ENCODE data around the gene ARMC10. TPM values are rescaled to one million over a fixed set of nuclear protein-coding genes. Genes with fewer than 3 reads are reported as not detected.

Gene ARMC10
- total and polyA plus RNA-seq, 3 experiments from 2014 or later: 44.1 to 57.3 (median 56.6) TPM

DNA sequence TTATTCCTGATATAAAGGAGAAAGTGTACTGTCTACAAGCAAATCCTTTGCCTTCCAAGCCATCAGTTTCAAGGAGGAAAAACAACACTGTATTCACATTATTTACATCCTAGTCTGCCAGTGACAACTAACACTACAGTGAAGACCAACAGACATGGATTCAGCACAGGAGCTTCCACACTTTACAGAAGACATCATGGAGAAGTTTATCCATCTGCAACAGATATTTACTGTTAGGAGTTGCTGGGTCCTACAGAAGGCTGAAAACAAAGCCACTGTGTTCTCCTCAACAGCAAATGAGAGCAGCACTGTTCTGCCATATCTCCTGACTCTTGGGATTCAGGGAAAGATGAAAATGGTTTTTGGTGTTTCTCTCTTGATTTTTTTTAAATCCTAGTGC lies 42.1 kb downstream of the ARMC10 start:
- no peak overlapping the region for H3K27ac ChIP-seq (ENCODE audit: low read depth, low read length)
- H3K4me3 Mint-ChIP-seq: no peak overlapping the region
- peaks cover 0 to 5% (median 2%) of the 10 kb centered on the region in 3 donors for H3K4me1 Mint-ChIP-seq
- no peaks in the 10 kb centered on the region for H3K9me3 ChIP-seq (ENCODE audit: low read length)
- no peak overlapping the region for H3K4me3 ChIP-seq (ENCODE audit: low read length)
- no peak overlapping the region for H3K27ac Mint-ChIP-seq
- H3K36me3 Mint-ChIP-seq: peaks cover 21 to 62% (median 25%) of the 10 kb centered on the region in 3 donors
- ChIA-PET POLR2A (no interaction called here), CTCF (no interaction called here)
- no peaks in the 10 kb centered on the region for H3K27me3 ChIP-seq (ENCODE audit: insufficient read depth, low read length, poor library complexity, severe bottlenecking)
- no peaks in the 10 kb centered on the region for H3K4me1 ChIP-seq (ENCODE audit: insufficient read depth, low read length)
- H3K27me3 Mint-ChIP-seq: no peaks in the 10 kb centered on the region
- DNase-seq: no peak
- peaks cover 6% of the 10 kb centered on the region for H3K36me3 ChIP-seq (ENCODE audit: insufficient read depth, low read length)
- peaks cover 0 to 3% (median 0%) of the 10 kb centered on the region in 5 donors for H3K9me3 Mint-ChIP-seq

DNA sequence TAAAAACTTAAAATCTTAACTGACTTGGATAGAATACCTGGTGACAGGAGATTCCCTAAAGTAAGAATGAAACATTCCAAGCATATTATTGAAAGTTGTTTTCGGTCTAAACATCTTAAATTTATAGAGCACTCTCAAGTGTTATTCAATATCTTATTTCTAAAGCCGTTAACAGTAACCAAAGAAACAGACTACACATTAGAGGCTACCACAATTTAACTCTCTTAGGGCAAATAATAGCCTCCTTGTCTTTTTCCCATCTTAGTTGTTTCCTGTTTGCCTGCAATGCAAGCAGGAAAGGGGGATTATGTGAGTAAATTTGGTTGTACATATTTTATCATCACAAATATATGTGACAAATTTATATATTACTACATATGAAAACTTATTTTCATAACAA lies 42.5 kb downstream of the ARMC10 start:
- H3K9me3 ChIP-seq (ENCODE audit: low read length): no peaks in the 10 kb centered on the region
- Mint-ChIP-seq H3K4me3 (no peak overlapping the region), H3K36me3 (peaks cover 19 to 63% (median 24%) of the 10 kb centered on the region in 3 donors), H3K27me3 (no peaks in the 10 kb centered on the region), H3K9me3 (peaks cover 0 to 3% (median 0%) of the 10 kb centered on the region in 5 donors), H3K27ac (no peak overlapping the region), H3K4me1 (peaks cover 0 to 5% (median 4%) of the 10 kb centered on the region in 3 donors)
- ChIA-PET POLR2A (no interaction called here), CTCF (no interaction called here)
- no peak for DNase-seq
- H3K4me1 ChIP-seq (ENCODE audit: insufficient read depth, low read length): no peaks in the 10 kb centered on the region
- no peak overlapping the region for H3K27ac ChIP-seq (ENCODE audit: low read depth, low read length)
- H3K36me3 ChIP-seq (ENCODE audit: insufficient read depth, low read length): peaks cover 11% of the 10 kb centered on the region
- H3K4me3 ChIP-seq (ENCODE audit: low read length): no peak overlapping the region
- no peaks in the 10 kb centered on the region for H3K27me3 ChIP-seq (ENCODE audit: insufficient read depth, low read length, poor library complexity, severe bottlenecking)

DNA sequence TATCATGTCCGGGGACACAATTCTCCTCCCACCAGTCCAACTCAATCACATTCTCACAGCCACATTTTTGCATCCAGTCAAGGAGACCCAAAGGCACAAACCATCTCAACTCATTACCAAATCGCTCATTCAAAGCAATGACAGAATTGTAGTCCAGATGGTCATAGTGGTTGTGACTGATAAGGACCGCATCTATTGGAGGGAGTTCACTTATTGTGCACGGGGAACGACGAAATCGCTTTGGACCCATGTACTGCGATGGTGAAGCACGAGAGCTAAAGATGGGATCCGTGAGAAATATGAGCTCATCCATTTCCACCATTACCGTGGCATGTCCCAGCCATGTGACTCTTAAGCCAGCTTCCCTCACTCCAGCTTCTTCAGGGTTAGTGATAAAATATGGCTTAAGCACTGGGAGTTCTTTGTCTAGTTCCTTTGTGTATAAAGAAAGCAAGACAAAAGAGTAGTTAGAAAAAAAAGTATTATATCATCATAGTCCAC lies 44.9 kb downstream of the ARMC10 start:
- no peak overlapping the region for H3K27ac Mint-ChIP-seq
- CTCF ChIA-PET: no interaction called here
- DNase-seq: no peak

DNA sequence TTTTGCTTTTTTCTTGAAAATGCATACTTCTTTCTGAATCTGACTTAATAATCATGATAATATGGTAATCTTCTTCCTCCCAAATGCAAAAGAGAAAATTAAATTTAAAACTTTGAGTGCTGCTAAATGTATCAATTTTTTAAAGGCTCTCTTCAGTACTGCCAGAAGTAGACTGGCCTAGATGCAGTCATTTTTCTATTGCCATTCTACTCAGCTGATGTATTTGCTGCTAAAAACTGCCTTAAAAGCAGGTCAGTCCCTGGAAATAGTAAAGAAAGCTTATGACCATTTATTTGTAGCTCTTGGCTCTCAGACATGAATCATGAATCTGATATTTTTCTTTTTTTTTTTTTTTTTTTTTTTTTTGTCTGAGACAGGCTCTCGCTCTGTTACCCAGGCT lies 45.4 kb downstream of the ARMC10 start:
- Histone ChIP-seq H3K27ac (ENCODE audit: low read depth, low read length) (no peak overlapping the region), H3K9me3 (ENCODE audit: low read length) (no peaks in the 10 kb centered on the region), H3K36me3 (ENCODE audit: insufficient read depth, low read length) (peaks cover 12% of the 10 kb centered on the region), H3K4me3 (ENCODE audit: low read length) (no peak overlapping the region), H3K4me1 (ENCODE audit: insufficient read depth, low read length) (no peaks in the 10 kb centered on the region), H3K27me3 (ENCODE audit: insufficient read depth, low read length, poor library complexity, severe bottlenecking) (no peaks in the 10 kb centered on the region)
- Mint-ChIP-seq H3K36me3 (peaks cover 14 to 57% (median 14%) of the 10 kb centered on the region in 3 donors), H3K4me1 (peaks cover 0 to 4% (median 0%) of the 10 kb centered on the region in 3 donors), H3K4me3 (no peak overlapping the region), H3K27ac (no peak overlapping the region), H3K27me3 (no peaks in the 10 kb centered on the region), H3K9me3 (no peaks in the 10 kb centered on the region)
- ChIA-PET CTCF (no interaction called here), POLR2A (no interaction called here)
- no peak for DNase-seq

More for the DNA sequence above, 44.9 kb downstream of the ARMC10 start:
- no peaks in the 10 kb centered on the region for H3K9me3 ChIP-seq (ENCODE audit: low read length)
- H3K36me3 ChIP-seq (ENCODE audit: insufficient read depth, low read length): peaks cover 12% of the 10 kb centered on the region
- POLR2A ChIA-PET: no interaction called here
- no peaks in the 10 kb centered on the region for H3K9me3 Mint-ChIP-seq
- H3K4me3 ChIP-seq (ENCODE audit: low read length): no peak overlapping the region
- H3K4me3 Mint-ChIP-seq: no peak overlapping the region
- peaks cover 14 to 61% (median 14%) of the 10 kb centered on the region in 3 donors for H3K36me3 Mint-ChIP-seq
- no peaks in the 10 kb centered on the region for H3K27me3 ChIP-seq (ENCODE audit: insufficient read depth, low read length, poor library complexity, severe bottlenecking)
- peaks cover 0 to 4% (median 0%) of the 10 kb centered on the region in 3 donors for H3K4me1 Mint-ChIP-seq
- H3K4me1 ChIP-seq (ENCODE audit: insufficient read depth, low read length): no peaks in the 10 kb centered on the region
- no peaks in the 10 kb centered on the region for H3K27me3 Mint-ChIP-seq
- H3K27ac ChIP-seq (ENCODE audit: low read depth, low read length): no peak overlapping the region

DNA sequence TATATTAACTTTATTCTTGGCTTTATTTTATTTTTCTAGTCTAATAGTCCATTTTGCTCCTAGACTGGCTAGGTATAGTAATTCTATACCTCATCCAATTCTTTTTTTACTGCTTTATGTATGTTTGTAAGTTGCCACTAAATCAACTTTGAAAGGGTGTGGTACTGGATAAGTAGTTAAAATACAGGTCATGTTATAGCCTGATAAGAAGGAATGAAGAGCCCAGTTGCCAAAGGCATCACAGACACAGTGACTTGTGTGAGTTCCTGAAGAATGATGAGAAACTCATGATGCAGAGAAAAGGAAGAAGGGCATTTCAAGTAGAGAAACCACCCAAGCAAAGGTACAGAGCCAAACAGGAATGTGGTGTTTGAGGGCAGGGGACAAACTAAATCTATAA lies 46.7 kb downstream of the ARMC10 start:
- H3K9me3 ChIP-seq (ENCODE audit: low read length): no peaks in the 10 kb centered on the region
- ChIA-PET POLR2A (no interaction called here), CTCF (no interaction called here)
- H3K27me3 ChIP-seq (ENCODE audit: insufficient read depth, low read length, poor library complexity, severe bottlenecking): no peaks in the 10 kb centered on the region
- H3K4me3 ChIP-seq (ENCODE audit: low read length): no peak overlapping the region
- Mint-ChIP-seq H3K4me1 (peaks cover 0 to 4% (median 0%) of the 10 kb centered on the region in 3 donors), H3K9me3 (no peaks in the 10 kb centered on the region), H3K36me3 (peaks cover 18 to 57% (median 18%) of the 10 kb centered on the region in 3 donors), H3K27ac (no peak overlapping the region), H3K27me3 (no peaks in the 10 kb centered on the region), H3K4me3 (no peak overlapping the region)
- no peak overlapping the region for H3K27ac ChIP-seq (ENCODE audit: low read depth, low read length)
- DNase-seq: no peak
- peaks cover 12% of the 10 kb centered on the region for H3K36me3 ChIP-seq (ENCODE audit: insufficient read depth, low read length)
- no peaks in the 10 kb centered on the region for H3K4me1 ChIP-seq (ENCODE audit: insufficient read depth, low read length)

DNA sequence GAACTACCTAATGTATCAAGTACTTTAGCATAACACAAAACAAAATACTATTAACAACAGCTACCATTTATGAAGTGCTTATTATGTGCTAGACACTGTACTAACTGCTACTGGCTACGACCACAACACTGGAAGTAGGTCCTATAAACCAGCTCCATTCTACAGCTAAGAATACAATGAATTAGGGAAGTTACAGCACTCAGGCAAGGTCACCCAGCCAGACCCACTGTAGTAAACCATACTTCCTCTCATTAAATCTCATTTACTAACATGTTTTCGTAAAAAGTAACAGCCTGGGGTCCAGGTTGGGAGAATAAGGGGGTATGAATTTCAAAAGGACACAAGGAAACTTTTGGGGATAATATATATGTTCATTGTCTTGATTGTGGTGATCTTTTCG lies 48.6 kb downstream of the ARMC10 start:
- CTCF ChIA-PET: no interaction called here
- Mint-ChIP-seq H3K27me3 (no peaks in the 10 kb centered on the region), H3K4me3 (no peak overlapping the region), H3K36me3 (peaks cover 22 to 70% (median 25%) of the 10 kb centered on the region in 3 donors), H3K27ac (peak overlapping the region in 1 of 8 donors; percentile 22), H3K9me3 (no peaks in the 10 kb centered on the region), H3K4me1 (peaks cover 4 to 5% (median 5%) of the 10 kb centered on the region in 3 donors)
- POLR2A ChIA-PET: no interaction called here
- no peak for DNase-seq
- no peaks in the 10 kb centered on the region for H3K4me1 ChIP-seq (ENCODE audit: insufficient read depth, low read length)
- no peaks in the 10 kb centered on the region for H3K27me3 ChIP-seq (ENCODE audit: insufficient read depth, low read length, poor library complexity, severe bottlenecking)
- H3K36me3 ChIP-seq (ENCODE audit: insufficient read depth, low read length): peaks cover 24% of the 10 kb centered on the region
- H3K27ac ChIP-seq (ENCODE audit: low read depth, low read length): no peak overlapping the region
- H3K4me3 ChIP-seq (ENCODE audit: low read length): no peak overlapping the region
- H3K9me3 ChIP-seq (ENCODE audit: low read length): no peaks in the 10 kb centered on the region

DNA sequence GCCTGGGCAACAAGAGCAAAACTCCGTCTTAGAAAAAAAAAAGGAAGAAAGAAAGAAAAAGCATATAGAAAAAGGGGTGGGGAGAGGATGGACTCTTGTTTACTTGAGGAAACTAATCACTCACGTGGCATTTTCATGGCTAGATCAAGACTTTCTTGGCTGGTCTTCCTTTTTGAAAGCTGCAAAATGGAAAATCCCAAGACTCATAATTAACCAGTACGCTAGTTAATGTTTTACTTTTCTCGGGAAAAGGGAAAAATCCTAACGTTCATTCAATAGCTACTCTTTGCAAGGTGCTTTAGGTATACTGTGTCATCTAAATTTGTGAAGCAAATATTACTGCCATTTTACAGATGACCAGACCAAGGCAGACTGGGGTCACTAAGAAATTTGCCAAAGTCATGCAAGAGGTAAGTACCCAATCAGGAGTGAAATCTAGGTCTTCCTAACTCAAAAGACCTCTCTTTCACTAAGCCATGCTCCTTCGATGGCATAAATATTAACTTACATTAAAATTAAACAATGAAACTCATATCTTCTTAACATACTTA lies 49.6 kb downstream of the ARMC10 start:
- H3K27me3 Mint-ChIP-seq: no peaks in the 10 kb centered on the region
- H3K4me1 Mint-ChIP-seq: peaks cover 4 to 6% (median 5%) of the 10 kb centered on the region in 3 donors
- ChIA-PET CTCF (no interaction called here), POLR2A (no interaction called here)
- no peak overlapping the region for H3K27ac ChIP-seq (ENCODE audit: low read depth, low read length)
- no peak overlapping the region for H3K4me3 ChIP-seq (ENCODE audit: low read length)
- H3K4me1 ChIP-seq (ENCODE audit: insufficient read depth, low read length): no peaks in the 10 kb centered on the region
- H3K27me3 ChIP-seq (ENCODE audit: insufficient read depth, low read length, poor library complexity, severe bottlenecking): no peaks in the 10 kb centered on the region
- H3K4me3 Mint-ChIP-seq: no peak overlapping the region
- H3K27ac Mint-ChIP-seq: no peak overlapping the region
- H3K36me3 Mint-ChIP-seq: peaks cover 22 to 68% (median 26%) of the 10 kb centered on the region in 3 donors
- no peak for DNase-seq
- H3K36me3 ChIP-seq (ENCODE audit: insufficient read depth, low read length): peaks cover 24% of the 10 kb centered on the region
- H3K9me3 ChIP-seq (ENCODE audit: low read length): no peaks in the 10 kb centered on the region
- no peaks in the 10 kb centered on the region for H3K9me3 Mint-ChIP-seq

DNA sequence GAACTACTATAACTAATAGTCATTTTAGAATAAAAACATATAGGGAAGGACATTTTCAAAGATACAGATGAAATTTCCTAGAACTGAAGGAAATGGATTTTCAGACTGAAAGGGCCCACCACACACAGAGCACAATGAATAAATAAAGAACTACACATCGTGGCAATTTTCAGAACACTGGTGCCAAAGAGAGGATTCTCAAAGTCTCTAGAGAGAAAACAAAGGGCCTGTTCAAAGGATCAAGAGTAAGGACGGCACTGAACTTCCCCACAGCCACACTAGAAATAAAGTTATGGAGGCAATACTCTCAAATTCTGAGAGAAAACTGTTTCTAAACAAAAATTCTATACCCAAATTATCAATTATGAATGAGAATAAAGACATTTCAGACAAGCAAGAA lies 52.1 kb downstream of the ARMC10 start:
- no peaks in the 10 kb centered on the region for H3K9me3 ChIP-seq (ENCODE audit: low read length)
- H3K27ac ChIP-seq (ENCODE audit: low read depth, low read length): no peak overlapping the region
- no peaks in the 10 kb centered on the region for H3K27me3 Mint-ChIP-seq
- H3K4me3 ChIP-seq (ENCODE audit: low read length): no peak overlapping the region
- H3K4me1 ChIP-seq (ENCODE audit: insufficient read depth, low read length): no peaks in the 10 kb centered on the region
- H3K4me1 Mint-ChIP-seq: peaks cover 6 to 16% (median 15%) of the 10 kb centered on the region in 3 donors
- DNase-seq: no peak
- peak overlapping the region in 1 of 8 donors; percentile 38 for H3K27ac Mint-ChIP-seq
- H3K36me3 ChIP-seq (ENCODE audit: insufficient read depth, low read length): peaks cover 21% of the 10 kb centered on the region
- H3K36me3 Mint-ChIP-seq: peaks cover 15 to 51% (median 16%) of the 10 kb centered on the region in 3 donors
- no peaks in the 10 kb centered on the region for H3K27me3 ChIP-seq (ENCODE audit: insufficient read depth, low read length, poor library complexity, severe bottlenecking)
- ChIA-PET POLR2A (no interaction called here), CTCF (no interaction called here)
- no peaks in the 10 kb centered on the region for H3K9me3 Mint-ChIP-seq
- H3K4me3 Mint-ChIP-seq: no peak overlapping the region

Measured in CD8-positive, alpha-beta memory T cell (primary cell).